GM18519 (cell line): ENCODE data around the gene LENEP.
"Not testable (repeated sequence)": the region's sequence is repeated elsewhere in the genome, so short reads cannot be mapped to it uniquely, and the experiment has no call there.

Source experiments
- ATAC-seq: cut with Tn5 transposase; IDR thresholded peaks from one replicate; pipeline ENCODE4 v1.9.1; 2021; ENCODE audit warnings: mild to moderate bottlenecking, moderate library complexity; ENCODE audit not compliant: unreplicated experiment, low FRiP score

The LENEP gene

DNA sequence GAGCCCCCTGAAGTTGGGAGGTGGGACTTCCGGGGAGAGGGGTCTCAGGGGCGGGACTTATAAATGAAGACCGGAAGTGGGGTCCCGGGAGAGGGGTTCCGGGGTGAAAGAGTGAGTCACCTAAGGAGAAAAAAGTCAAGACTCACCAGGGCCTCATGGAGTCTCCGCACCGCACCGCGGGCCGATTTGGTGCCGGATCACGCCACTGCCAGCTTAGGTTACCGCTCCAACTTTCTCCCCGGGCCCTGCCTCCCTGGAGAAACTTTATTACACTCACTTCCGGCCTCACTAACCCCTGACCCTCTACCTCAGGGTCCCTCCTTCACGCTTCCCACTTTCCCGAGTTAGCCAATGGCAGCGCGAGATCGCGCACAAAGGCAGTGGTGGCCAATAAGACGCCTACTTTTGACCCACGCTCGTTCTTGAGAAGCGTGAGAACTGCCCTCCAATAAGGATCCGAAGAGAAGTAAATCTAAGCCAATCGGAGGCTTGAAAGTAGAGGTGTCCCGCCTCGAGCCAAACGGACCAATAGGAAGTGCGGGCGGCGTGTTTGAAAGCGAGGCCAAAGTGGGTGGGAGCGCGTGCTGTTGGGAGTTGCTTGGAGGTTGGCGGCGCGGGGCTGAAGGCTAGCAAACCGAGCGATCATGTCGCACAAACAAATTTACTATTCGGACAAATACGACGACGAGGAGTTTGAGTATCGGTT lies 19.1 kb upstream of the LENEP start, which contains the start of gene CKS1B:
TSS of gene CKS1B (plus strand) at position 580 of the 706 bp plus-strand sequence. CDS start at position 645, 65 bp downstream.
- peak; percentile 75 for ATAC-seq

- ATAC-seq = peak; percentile 26
Observed at GRCh38 chr1:154974808-154975408, 18.5 kb upstream of the LENEP start.

GRCh38 chr1:154975409-154976059 lies 17.9 kb upstream of the LENEP start:
- ATAC-seq = no peak

DNA sequence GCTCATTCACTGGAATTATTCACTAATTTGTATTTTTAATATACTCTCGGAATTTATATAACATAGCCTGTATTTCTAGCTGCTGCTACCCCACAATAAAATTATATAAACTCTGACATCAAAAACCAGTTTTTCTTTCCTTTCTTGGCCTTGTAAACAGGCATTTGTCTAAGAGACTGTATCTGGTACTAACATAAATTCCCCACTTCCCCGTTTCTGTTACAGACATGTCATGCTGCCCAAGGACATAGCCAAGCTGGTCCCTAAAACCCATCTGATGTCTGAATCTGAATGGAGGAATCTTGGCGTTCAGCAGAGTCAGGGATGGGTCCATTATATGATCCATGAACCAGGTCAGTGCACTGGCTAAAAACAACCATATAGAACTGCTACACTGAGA lies 15.6 kb upstream of the LENEP start:
- ATAC-seq = not testable (repeated sequence)

GRCh38 chr1:154978360-154978759 lies 15.0 kb upstream of the LENEP start:
- no peak for ATAC-seq

DNA sequence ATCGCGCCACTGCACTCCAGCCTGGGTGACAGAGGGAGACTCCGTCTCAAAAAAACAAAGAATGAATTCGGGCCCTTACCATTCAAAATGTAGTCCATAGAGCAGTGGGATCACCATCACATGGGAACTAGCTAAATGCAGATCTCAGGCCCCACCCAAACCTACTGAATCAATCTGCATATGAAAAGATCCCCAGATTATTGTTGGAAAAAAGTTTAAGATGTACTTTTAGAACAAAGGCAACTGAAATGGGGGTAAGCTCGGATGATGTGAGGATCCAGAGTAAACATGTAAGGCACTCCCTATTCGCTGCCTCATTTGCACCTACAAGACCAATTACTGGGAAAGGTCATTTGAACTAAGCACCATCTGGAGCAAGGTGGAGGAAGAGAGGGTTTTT lies 11.0 kb upstream of the LENEP start:
- no peak for ATAC-seq

DNA sequence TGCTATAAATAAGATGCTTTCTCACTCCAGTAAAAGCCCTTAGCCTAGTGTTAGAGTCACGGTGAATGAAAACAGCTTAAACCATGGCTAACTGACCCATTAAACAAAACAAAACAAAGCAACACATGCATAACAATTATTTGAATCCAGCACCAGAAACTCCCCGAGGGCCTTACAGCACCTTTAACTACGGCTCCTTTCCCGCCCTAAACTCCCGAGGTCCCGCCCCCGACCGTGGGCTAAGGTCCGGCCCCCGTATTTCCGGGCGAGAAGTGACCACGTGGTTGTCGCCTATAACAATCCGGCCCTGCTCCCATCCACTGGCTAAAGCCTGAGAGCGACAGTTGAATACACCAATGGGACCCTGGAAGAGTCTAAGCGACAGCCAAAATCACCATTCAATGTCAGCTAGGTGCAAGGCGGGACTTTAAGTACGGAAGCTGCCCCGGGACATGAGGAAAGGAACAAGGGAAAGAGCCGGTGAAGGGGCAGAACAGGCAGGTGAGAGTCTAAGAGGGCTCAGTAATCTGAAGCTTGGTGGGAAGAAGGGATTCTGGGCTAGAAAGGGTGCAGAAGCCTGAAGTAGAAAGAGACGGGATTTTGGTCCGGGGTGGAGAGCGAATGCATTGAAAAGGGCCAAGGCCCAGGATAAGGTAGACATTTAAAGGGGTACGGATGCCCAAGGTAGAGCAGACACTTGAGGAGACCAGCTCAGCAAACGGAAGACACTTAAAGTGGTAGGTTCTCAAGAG lies 10.3 kb upstream of the LENEP start, which contains the start of gene FLAD1:
TSS of gene FLAD1 (plus strand) at position 448 of the 752 bp plus-strand sequence. CDS start 351 bp downstream, outside the sequence.
- ATAC-seq = peak; percentile 92

DNA sequence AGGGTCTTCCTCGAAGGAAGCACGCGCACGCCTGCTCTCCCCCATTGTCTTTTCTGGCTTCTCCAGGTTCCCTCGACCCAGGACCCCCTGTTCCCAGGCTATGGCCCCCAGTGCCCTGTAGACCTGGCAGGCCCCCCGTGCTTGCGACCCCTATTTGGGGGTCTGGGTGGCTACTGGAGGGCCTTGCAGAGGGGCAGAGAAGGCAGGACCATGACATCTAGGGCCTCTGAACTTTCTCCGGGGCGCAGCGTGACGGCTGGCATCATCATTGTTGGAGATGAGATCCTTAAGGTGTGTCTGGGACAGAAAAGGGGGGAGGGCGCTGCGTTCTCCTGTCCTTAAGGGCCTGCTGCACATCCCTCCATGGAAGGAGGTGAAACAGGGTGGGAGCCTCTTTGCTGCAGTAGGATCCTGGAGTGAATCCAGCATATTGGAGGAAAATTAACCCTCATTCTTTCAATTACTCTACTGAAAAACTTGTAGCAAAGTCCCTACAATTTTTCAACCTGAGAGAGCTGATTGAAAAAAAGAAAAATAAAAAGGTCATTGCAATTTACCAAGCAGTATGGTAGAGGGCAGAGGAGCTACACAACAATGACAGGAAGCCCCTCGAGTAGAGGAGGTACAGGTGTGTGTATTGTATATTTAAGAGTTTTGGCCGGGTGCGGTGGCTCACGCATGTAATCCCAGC lies 9.5 kb upstream of the LENEP start:
- no peak for ATAC-seq

DNA sequence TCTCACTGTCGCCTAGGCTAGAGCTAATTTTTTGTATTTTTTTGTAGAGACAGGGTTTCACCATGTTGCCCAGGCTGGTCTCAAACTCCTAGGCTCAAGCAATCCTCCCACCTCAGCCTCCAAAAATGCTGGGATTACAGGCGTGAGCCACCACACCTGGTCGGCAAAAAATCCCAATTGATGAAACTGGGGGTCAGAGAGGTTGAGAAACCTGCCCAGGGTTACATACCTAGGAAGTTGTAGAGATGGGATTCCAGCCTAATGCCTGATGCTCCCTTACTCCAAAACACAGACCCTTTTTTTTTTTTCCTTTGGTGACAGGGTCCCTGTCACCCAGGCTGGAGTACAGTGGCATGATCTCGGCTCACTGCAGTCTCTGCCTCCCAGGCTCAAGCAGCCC lies 6.7 kb upstream of the LENEP start:
- ATAC-seq = not testable (repeated sequence)

GRCh38 chr1:154987326-154987725 lies 6.1 kb upstream of the LENEP start:
- no peak for ATAC-seq

DNA sequence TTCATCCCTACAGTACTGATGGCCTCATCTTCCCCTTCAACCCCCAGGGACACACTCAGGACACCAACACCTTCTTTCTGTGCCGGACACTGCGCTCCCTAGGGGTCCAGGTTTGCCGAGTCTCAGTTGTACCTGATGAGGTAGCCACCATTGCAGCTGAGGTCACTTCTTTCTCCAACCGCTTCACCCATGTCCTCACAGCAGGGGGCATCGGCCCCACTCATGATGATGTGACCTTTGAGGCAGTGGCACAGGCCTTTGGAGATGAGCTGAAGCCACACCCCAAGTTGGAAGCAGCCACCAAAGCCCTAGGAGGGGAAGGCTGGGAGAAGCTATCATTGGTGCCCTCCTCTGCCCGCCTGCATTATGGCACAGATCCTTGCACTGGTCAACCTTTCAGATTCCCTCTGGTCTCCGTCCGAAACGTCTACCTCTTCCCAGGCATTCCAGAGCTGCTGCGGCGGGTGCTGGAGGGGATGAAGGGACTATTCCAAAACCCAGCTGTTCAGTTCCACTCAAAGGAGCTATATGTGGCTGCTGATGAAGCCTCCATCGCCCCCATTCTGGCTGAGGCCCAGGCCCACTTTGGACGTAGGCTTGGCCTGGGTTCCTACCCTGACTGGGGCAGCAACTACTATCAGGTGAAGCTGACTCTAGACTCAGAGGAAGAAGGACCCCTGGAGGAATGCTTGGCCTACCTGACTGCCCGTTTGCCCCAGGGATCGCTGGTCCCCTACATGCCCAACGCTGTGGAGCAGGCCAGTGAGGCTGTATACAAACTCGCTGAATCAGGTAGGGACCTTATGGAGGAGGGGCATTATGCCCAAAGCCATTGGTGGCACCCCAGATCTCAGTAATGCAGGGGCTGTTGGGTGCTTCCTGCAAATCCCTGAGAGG lies 5.1 kb upstream of the LENEP start:
- ATAC-seq = no peak

DNA sequence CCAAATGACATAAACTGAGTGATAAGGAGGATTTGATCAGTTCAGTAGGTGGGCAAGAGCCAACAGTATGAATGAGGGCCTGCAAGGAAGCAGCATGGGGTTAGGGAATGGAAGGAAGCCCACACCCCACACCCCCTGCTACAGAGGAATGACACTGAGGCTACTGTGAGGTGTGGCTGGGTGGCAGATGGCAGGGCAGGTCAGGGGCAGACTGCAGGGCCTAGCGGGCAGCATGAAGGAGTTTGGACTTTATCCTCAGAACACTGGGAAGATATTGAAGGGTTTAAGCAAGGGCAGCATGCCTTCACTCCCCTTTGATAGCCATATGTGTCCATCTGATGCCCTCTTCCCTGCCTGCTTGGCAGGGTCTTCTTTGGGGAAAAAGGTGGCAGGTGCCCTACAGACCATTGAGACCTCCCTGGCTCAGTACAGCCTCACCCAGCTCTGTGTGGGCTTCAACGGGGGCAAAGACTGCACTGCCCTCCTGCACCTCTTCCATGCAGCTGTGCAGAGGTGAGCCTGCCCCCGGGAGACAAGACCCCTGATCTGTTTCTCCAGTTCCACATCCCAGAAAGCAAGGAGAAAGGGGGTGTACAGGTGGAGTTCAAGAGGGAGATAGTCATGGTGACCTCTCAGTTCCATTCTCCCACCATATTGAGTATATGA lies 4.1 kb upstream of the LENEP start:
- ATAC-seq = no peak

GRCh38 chr1:154990276-154990675 lies 3.1 kb upstream of the LENEP start:
- no peak for ATAC-seq

- ATAC-seq = no peak
Observed at GRCh38 chr1:154992721-154993571, 440 bp upstream of the LENEP start.

DNA sequence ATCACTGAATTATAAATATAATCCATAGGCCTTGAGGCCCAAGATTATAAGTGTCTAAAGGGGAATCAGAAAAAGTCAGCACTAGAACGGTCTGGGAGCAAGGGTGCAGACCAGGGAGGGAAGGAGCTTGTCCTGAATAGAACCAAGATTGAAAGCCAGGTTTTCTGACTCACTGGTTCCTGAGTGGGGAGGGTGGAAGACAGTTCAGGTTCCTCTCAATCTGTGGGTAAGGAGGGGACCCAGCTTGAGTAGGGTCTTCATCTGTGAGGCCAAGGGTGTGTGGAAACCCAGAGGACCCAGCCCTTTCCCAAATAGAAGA lies 842 bp downstream of the LENEP start:
- ATAC-seq = no peak

- no peak for ATAC-seq
Observed at GRCh38 chr1:154994591-154994990, 1.2 kb downstream of the LENEP start.

GRCh38 chr1:154995301-154995983 lies 2.1 kb downstream of the LENEP start:
- not testable (repeated sequence) for ATAC-seq
